Nephron progenitor cell (in vitro differentiated cells): Measurements from ENCODE around the gene EPHA10.

Source experiments
- DNase-seq: peaks from one replicate; pipeline ENCODE4 v3.0.0; 2021
- H3K27ac Mint-ChIP-seq: 2 replicates; pipeline ENCODE4 v1.8.0; 2021; ENCODE audit warnings: mild to moderate bottlenecking, moderate library complexity, mixed read lengths
- H3K27me3 Mint-ChIP-seq: 2 replicates; pipeline ENCODE4 v1.8.0; 2021; ENCODE audit warnings: mild to moderate bottlenecking, low read depth, mixed read lengths; ENCODE audit not compliant: poor library complexity
- H3K36me3 Mint-ChIP-seq: 2 replicates; pipeline ENCODE4 v1.8.0; 2021; ENCODE audit warnings: low read depth, mixed read lengths
- H3K4me1 Mint-ChIP-seq: 2 replicates; pipeline ENCODE4 v1.8.0; 2021; ENCODE audit warnings: mixed read lengths
- H3K4me3 Mint-ChIP-seq: 2 replicates; pipeline ENCODE4 v1.8.0; 2021; ENCODE audit warnings: mild to moderate bottlenecking, moderate library complexity, mixed read lengths
- H3K9me3 Mint-ChIP-seq: 2 replicates; pipeline ENCODE4 v1.8.0; 2021; ENCODE audit warnings: mild to moderate bottlenecking, moderate library complexity, mixed read lengths
- CTCF ChIP-seq: fragments of 200-600 bp; sonication (generic); IDR thresholded peaks from 2 replicates; pipeline ENCODE4 v1.5.0; 2021; ENCODE audit warnings: antibody characterized with exemption

Gene EPHA10

GRCh38 chr1:37732111-37732780 is 32.7 kb downstream of the EPHA10 start:
- peaks cover 3% of the 10 kb centered on the region for H3K9me3 Mint-ChIP-seq
- H3K4me1 Mint-ChIP-seq: no peaks in the 10 kb centered on the region

GRCh38 chr1:37731312-37732019 is 33.5 kb downstream of the EPHA10 start:
- no peak overlapping the region for H3K4me3 Mint-ChIP-seq
- peaks cover 93% of the 10 kb centered on the region for H3K27me3 Mint-ChIP-seq
- DNase-seq: no peak
- H3K36me3 Mint-ChIP-seq: no peaks in the 10 kb centered on the region
- H3K27ac Mint-ChIP-seq: no peak overlapping the region
- no peaks in the 10 kb centered on the region for H3K4me1 Mint-ChIP-seq
- H3K9me3 Mint-ChIP-seq: no peaks in the 10 kb centered on the region
- no peak for TF ChIP-seq CTCF

More at GRCh38 chr1:37732111-37732780, 32.7 kb downstream of the EPHA10 start:
- Mint-ChIP-seq H3K4me3 (no peak overlapping the region), H3K27me3 (peaks cover 100% of the 10 kb centered on the region), H3K36me3 (no peaks in the 10 kb centered on the region), H3K27ac (no peak overlapping the region)
- no peak for DNase-seq
- TF ChIP-seq CTCF: no peak

GRCh38 chr1:37730376-37730775 is 34.5 kb downstream of the EPHA10 start:
- Mint-ChIP-seq H3K9me3 (no peaks in the 10 kb centered on the region), H3K4me3 (no peak overlapping the region), H3K27ac (no peak overlapping the region), H3K4me1 (no peaks in the 10 kb centered on the region), H3K36me3 (no peaks in the 10 kb centered on the region), H3K27me3 (peaks cover 91% of the 10 kb centered on the region)
- no peak for DNase-seq
- TF ChIP-seq CTCF: no peak

- peaks cover 75% of the 10 kb centered on the region for H3K27me3 Mint-ChIP-seq
- DNase-seq: no peak
- H3K9me3 Mint-ChIP-seq: no peaks in the 10 kb centered on the region
- no peak for TF ChIP-seq CTCF
- H3K27ac Mint-ChIP-seq: peak overlapping the region; percentile 4
- H3K4me3 Mint-ChIP-seq: no peak overlapping the region
- no peaks in the 10 kb centered on the region for H3K4me1 Mint-ChIP-seq
- no peaks in the 10 kb centered on the region for H3K36me3 Mint-ChIP-seq
These were observed 36.5 kb downstream of the EPHA10 start for GRCh38 chr1:37728416-37728815.

GRCh38 chr1:37726751-37727585 is 38.0 kb downstream of the EPHA10 start:
- Mint-ChIP-seq H3K36me3 (no peaks in the 10 kb centered on the region), H3K4me1 (no peaks in the 10 kb centered on the region), H3K27me3 (peaks cover 67% of the 10 kb centered on the region), H3K4me3 (no peak overlapping the region), H3K9me3 (no peaks in the 10 kb centered on the region), H3K27ac (no peak overlapping the region)
- no peak for TF ChIP-seq CTCF
- DNase-seq: no peak
